Stimulated activated CD4-positive, alpha-beta T cell treated with anti-CD3 and anti-CD28 coated beads, Interleukin-1b, Interleukin-23, amount 100 ng/mL, for 48 hours (primary cell): ENCODE data around the gene MRPL9.

Experiments
- DNase-seq: peaks from one replicate; pipeline ENCODE4 v3.0.0-alpha.2; 2020

The MRPL9 gene

DNA sequence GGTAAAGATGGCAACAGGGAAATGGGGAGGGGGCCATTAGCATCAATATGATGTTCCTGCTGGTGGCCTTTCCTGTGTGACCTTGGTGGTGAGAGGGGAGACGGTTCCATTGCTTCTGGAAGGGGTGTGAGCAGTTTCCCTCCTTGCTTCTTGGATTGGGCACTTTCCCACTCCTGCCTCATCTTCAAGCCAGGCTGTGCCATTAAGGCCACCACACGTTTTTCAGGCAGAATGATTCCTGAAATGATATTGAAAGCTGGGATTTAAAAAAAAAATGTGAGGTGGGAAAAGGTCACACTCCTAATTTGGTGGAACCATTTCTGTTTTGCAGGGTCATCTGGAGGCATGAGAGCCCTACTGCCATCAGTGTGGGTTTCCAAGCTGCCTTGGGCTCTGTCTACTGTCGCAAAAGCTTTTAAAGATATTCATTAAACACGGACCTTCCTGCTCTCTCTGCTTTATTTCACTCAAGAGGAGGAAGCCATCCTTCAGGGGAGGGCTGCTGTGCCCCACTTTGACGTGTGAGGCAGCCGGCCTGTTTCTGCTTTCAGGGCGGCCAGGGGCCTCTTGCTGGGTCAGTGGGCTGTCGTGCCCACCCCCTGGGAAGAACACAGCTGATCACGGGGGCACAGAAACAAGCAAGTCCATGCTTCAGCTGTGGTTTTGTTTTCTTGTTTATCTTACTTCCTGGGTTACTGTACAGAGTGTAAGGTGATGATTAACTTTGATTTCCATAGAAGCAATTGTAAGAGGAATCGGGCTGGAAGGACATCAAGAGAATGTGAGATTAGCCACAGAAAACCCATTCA, 33.9 kb downstream of the MRPL9 start:
- DNase-seq: no peak

DNA sequence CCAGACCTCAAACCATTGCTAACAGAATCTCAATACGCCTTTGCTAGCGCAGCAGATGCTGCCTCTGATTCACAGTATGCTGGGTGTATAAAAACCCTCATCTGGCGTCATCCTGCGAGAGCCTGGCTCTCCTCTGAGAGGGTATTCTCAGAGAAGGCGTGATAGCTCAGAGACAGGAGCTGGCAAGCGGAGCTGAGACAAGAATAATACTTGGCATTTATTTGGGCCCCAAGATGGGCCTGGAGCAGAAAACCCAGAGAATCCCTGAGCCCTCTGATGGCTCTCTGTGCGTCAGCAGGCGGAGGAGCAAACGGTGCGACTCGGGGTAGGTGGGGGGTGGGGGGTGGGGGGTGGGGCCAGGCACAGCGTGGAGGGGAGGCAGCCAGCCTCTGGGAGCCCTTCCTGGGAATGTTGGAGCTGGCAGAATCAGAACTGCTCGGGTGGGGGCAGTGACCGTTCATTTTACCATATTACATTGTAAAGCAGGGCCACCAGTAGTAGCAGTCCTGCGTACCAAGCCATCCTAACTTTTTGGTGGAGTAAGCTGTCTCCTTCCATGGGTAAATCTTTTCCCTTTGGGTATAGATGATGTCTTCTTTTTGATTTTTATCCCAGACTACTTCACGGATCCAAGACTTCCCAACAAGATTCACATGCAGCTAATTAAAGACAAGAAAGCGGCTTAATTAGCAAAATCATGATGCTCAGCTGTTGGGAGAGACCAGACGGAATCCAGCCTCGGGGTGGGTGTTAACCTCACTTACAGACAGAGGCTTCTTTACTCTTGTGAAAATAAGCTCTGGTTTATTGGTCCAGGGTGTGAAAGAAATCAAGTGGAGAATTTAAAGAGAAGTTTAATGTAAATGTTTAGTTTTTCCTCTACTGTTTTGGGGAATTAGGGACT, 34.9 kb downstream of the MRPL9 start:
- no peak for DNase-seq

- DNase-seq: no peak
Observed at GRCh38 chr1:151723726-151724370, 39.4 kb downstream of the MRPL9 start.

DNA sequence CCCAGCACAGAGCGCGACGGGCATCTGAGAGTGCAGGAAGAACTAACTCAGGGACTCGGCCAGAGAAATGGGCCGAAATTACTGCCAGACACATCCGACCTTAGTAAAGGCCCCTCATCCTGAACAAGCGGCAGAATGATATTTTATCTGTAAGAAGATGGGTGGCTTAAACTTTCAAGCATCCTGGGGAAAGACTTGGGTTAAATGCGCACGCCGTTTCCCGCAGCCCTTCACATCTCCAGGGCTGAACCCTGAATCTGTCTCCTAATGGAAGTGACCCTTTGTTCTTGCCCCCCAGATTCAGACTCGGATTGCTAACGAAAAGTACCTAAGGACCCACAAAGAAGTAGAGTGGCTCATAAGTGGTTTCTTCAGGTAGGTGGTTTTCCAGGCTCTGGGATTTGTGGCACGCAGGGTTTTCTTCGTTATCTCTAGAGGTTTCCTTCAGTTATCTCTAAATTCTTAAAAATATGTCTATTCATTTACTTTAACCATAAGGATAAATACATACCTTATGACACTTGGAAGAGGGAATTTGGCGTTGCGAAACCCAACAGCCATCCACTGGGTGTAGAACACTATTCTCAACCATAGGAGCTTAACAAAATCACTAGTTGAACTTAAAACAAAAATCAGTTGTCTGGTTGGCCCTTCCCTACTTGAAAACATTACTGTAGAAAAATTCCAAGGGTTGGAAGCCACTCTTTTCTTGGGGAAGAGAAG, 41.3 kb downstream of the MRPL9 start:
- DNase-seq: no peak

- peak; percentile 20 for DNase-seq
Observed at GRCh38 chr1:151720974-151721787, 42.1 kb downstream of the MRPL9 start, which contains the start of gene RIIAD1. TSS of gene RIIAD1 (plus strand) at chr1:151721522. CDS start at chr1:151721537, 15 bp downstream.

DNA sequence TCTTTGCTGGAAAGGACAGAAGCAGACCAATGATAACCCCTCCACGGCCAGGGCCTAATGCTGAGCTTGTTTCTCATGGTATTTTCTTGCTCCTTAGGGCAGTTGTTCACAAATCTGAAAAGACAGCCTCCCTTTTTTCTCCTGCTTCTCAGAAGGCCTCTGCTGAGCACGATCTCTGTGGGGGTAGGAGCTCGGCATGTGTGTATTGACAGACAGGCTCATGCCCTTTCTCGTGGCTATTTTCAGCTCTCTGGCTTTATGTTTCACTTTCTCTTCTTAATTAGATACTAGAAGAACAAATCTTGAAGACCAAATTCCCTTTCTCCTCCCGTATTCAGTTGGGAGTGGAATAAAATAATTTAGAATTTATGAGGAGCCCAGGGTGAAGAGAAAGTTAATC, 42.7 kb downstream of the MRPL9 start:
- no peak for DNase-seq

DNA sequence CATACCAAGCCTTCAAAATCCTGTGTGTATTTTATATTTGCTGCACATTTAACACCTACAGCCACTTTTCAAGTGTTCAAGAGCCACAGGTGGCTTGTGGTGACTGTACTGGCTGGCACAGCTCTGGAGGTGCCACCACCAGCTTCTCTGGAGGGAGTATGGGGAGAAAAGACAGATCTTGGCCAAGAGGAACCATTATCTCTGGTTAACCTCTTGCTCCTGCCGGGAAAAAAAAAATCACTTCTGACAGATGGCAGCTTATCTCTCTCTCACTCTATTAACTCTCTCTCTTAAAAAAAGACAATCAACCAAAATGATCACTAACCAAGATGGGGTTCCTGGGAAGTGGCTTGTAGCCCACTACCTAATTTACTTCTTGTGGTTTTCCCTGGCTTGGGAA, 43.2 kb downstream of the MRPL9 start:
- no peak for DNase-seq

- no peak for DNase-seq
Observed at GRCh38 chr1:151718666-151719065, 44.6 kb downstream of the MRPL9 start.

- DNase-seq: no peak
Observed at GRCh38 chr1:151718011-151718431, 45.3 kb downstream of the MRPL9 start.

GRCh38 chr1:151716771-151717631, 46.3 kb downstream of the MRPL9 start, which contains the start of gene CELF3:
TSS of gene CELF3 (minus strand) at chr1:151716803. CDS start at chr1:151716020, 783 bp downstream.
- DNase-seq: no peak

- DNase-seq: no peak
Observed at GRCh38 chr1:151716405-151716762, 46.9 kb downstream of the MRPL9 start.

GRCh38 chr1:151715726-151716404, 47.4 kb downstream of the MRPL9 start:
- no peak for DNase-seq

DNA sequence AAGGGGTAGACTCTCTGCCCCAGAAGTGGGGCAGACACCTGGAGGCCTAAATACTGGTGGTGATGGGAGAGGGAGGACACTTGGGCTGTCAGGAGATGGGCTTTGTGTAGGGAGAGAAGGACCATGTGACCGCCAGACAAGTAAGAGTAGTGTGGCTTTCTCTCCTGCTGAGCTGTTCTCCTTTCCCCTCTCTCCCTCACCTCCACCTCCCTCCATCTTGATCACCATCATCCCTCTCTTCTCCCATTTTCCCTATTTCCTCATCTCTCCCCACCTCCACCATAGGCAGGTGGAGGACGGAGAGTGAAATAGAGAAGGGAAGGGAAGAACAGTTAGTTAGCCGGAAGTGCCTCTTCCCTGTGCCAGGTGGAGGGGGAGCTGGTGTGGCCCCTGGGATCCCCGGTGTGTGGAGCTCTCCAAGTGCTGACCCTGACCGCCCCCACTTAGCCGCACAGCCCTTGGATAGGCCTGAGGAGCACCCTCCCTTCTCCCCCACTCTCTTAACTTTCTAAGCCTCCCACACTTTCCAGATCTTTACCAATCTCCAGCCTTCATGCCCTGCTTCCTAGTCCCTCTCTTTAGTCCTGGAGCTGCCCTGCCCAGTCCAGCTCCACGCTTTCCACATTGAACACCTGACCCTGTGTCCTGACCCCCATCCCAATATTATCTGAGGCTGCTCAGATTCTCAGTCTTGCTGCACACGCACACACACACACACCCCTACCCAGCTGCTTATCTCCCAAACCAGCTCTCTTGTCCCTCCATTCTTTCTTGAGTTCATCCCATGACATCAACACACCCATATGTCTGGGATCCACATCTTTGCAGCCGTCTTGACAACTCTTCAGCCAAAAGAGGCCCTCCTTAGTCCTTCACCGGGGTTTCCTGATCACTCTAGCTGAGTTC, 48.2 kb downstream of the MRPL9 start:
- DNase-seq: no peak

- no peak for DNase-seq
Observed at GRCh38 chr1:151713874-151714273, 49.4 kb downstream of the MRPL9 start.

GRCh38 chr1:151713044-151713443, 50.3 kb downstream of the MRPL9 start:
- no peak for DNase-seq

- DNase-seq: no peak
Observed at GRCh38 chr1:151711951-151712350, 51.3 kb downstream of the MRPL9 start.

DNA sequence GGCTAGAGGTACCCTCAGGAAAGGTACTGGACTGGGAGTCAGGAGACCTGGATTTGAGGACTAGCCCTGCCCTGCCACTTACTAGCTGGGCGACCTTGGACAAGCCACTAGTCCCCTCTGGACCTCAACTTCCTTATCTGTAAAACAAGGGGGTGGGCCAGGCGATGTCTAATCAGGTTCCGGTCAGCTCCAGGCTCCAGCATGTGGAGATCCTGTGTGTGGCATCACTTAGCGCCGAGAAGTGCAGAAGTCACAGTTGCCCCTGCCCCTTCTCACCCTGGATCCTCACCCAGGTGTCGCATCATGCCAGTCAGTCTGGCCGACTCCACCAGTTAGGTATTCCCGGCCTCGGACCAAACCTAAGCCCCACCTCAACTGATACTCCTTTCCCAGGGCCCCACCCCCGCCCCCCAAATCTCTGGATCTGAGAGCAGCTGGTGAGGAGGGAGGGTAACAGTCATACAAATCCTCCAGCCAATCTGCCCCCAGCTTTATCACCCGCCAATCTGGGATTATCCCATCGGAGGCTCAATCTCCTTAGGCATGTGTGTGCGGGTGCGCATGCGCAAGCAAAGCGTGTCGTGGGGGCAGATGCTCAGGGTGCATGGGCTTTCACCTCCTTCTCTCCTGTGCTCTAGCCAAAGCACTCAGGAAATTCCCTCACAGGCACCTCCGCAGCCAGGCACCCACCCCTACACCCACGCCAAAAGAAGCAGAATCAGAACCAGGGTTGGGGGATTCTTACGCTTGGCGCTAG, 52.1 kb downstream of the MRPL9 start:
- DNase-seq: no peak

- peak; percentile 43 for DNase-seq
Observed at GRCh38 chr1:151710187-151710840, 53.0 kb downstream of the MRPL9 start.
